Measurements from ENCODE around the gene TUBA4A.

TUBA4A gene

DNA sequence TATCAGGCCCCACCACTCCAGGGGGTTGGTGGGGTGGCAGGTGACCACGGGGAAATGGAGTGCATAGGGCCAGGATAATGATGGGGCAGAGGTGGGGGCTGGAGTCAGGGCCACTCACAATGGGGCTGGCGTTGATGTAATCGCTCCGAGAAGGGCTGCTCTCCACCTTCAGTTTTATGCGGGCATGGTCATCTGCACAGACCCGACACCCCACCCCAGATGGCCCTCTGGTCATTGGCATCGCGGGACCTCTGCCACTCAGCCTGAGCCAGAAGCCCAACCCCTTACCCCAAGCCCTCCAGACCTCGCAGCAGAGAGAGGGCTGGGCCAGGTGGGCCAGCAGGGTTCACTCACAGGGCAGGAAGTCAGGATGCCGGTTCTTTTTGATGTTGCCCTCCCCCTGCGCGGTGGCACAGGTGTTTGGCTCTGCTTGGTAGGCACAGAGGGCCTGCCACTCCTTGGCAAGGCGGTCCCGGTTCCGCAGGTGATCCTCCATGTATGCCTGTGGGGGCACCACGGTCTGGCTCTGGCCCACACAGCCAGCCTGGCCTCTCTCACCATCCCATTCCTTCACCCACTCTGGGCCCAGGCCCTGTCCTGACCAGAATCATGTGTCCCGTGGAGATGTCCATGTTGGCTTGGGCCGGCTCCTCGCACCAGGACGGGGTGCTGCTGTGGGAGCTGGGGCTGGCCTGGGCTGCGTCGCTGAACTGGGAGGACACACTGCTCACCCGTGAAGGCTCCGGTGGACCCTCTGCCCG, 43.1 kb upstream of the TUBA4A start:
- DNase-seq (ENCODE audit: low read depth): no peak
- TF ChIP-seq, protein P1, sequence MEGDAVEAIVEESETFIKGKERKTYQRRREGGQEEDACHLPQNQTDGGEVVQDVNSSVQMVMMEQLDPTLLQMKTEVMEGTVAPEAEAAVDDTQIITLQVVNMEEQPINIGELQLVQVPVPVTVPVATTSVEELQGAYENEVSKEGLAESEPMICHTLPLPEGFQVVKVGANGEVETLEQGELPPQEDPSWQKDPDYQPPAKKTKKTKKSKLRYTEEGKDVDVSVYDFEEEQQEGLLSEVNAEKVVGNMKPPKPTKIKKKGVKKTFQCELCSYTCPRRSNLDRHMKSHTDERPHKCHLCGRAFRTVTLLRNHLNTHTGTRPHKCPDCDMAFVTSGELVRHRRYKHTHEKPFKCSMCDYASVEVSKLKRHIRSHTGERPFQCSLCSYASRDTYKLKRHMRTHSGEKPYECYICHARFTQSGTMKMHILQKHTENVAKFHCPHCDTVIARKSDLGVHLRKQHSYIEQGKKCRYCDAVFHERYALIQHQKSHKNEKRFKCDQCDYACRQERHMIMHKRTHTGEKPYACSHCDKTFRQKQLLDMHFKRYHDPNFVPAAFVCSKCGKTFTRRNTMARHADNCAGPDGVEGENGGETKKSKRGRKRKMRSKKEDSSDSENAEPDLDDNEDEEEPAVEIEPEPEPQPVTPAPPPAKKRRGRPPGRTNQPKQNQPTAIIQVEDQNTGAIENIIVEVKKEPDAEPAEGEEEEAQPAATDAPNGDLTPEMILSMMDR (IDR thresholded peaks at IDR 0.05; ENCODE audit: low read depth, low read length, missing control alignments): no peak
- H3K4me3 ChIP-seq (ENCODE audit: low read depth, low read length): no peak overlapping the region
- in situ Hi-C loops (cut with HindIII; ENCODE audit: low sequenced_read_pairs): no loop called here

DNA sequence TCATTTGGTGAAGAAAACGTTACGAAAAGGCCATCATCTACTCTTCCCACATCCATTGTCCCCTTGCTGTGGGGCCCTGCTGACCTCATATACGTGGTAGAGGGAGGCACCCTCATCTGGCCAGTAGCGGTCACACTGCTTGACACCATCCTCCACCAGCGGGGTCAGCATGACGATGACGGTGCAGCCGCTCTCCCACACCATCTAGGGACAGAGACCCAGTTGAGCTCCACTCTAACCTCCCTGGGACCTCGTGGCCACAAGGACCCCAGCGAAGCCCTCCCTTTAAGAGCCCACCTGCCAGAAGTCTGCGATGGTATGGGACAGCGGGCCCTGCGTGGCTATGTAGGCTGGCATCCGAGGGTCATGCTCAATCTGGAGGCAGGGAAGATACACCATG, 42.4 kb upstream of the TUBA4A start:
- in situ Hi-C loops (cut with HindIII; ENCODE audit: low sequenced_read_pairs): no loop called here
- no peak overlapping the region for H3K4me3 ChIP-seq (ENCODE audit: low read depth, low read length)
- TF ChIP-seq, protein P1 (IDR thresholded peaks at IDR 0.05; ENCODE audit: low read depth, low read length, missing control alignments): no peak
- DNase-seq (ENCODE audit: low read depth): no peak

DNA sequence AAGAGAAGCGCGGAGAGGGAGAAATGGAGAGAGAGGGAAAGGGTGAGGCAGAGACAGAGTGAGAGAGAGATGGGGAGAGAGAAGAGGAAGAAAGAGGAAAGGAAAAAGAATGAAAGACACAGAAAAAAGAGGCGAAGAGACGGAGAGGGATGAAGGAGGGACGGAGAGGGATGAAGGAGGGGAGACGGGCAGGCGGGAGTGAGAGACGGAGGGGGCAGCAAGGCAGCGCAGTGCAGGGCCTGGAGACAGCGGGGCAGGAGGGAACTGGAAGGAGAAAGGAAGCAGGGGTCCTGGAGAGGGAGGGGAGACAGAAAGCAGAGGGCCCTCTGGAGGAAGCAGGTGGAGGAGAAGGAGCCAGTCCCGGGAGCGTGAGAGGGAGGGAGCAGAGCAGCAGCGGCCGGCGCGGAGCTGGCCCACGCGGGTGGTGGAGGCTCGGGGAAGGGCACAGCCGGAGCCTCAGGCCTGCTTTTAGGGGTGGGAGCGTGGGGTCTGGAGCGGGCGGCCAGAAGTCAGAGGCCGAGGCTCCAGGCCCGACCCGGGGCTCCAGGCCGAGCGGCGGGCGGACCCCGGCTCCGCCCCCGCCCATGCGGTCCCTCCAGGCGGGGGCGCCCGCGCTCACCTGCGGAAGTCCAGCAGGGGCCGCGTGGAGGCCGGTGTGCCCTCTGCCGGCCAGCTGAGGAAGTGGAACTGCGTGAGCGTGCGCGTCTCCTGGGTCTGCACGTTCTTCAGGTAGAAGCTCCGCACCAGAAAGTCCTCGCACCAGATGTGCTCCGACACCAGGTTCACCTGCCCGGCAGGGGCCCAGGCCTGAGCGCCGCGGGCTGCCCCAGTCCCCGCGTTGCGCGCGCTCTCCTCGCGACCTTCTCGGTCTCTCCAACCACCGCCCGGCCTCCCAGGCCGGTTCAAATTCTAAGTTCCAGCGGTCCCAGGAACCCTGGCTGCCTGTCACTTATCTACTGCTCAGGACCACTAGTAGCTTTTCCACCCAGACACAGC, 40.9 kb upstream of the TUBA4A start:
- peak; percentile 40 for DNase-seq (ENCODE audit: low read depth)
- in situ Hi-C loops (cut with HindIII; ENCODE audit: low sequenced_read_pairs): no loop called here
- TF ChIP-seq, protein P1 (IDR thresholded peaks at IDR 0.05; ENCODE audit: low read depth, low read length, missing control alignments): peak; percentile 84
- H3K4me3 ChIP-seq (ENCODE audit: low read depth, low read length): peak overlapping the region; percentile 42

DNA sequence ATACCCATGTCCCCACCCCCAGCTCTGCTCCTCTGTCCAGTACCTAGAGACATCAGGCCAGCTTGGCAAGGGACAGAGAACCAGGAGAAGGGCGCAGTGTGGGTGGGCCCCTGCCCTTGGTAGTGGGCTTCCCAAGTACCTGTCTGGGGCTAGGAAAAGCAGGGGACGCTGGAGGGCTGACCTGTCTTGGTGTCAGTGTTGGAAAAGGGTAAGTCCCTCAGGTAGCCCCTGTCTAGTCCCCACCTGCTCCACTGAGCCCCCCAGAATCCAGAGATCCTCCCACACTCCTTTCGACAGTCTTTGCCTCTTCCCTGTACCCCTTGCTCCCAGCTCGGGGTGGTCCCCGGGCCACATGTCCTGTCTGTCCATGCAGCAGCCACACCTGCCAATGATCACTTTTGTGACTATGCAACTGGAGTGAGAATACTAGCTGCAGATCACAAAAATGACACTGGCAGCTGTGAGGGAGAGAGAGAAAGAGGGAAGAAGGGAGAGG, 40.1 kb upstream of the TUBA4A start:
- TF ChIP-seq, protein P1 (IDR thresholded peaks at IDR 0.05; ENCODE audit: low read depth, low read length, missing control alignments): no peak
- DNase-seq (ENCODE audit: low read depth): no peak
- in situ Hi-C loops (cut with HindIII; ENCODE audit: low sequenced_read_pairs): no loop called here
- H3K4me3 ChIP-seq (ENCODE audit: low read depth, low read length): no peak overlapping the region

DNA sequence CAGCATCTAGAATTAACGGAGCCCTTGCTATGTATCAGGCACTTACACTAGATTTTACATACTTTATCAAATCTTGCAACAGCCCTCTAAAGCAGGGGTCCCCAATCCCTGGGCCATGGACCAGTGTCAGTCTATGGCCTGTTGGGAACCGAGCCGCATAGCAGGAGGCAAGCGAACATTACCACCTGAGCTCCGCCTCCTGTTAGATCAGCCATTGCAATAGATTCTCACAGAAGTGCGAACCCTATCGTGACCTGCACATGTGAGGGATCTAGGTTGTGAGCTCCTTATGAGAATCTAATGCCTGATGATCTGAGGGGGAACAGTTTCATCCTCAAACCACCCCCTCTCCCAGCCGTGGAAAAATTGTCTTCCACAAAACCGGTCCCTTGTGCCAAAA, 38.9 kb upstream of the TUBA4A start:
- no peak for DNase-seq (ENCODE audit: low read depth)
- in situ Hi-C loops (cut with HindIII; ENCODE audit: low sequenced_read_pairs): no loop called here
- TF ChIP-seq, protein P1 (IDR thresholded peaks at IDR 0.05; ENCODE audit: low read depth, low read length, missing control alignments): no peak
- no peak overlapping the region for H3K4me3 ChIP-seq (ENCODE audit: low read depth, low read length)

DNA sequence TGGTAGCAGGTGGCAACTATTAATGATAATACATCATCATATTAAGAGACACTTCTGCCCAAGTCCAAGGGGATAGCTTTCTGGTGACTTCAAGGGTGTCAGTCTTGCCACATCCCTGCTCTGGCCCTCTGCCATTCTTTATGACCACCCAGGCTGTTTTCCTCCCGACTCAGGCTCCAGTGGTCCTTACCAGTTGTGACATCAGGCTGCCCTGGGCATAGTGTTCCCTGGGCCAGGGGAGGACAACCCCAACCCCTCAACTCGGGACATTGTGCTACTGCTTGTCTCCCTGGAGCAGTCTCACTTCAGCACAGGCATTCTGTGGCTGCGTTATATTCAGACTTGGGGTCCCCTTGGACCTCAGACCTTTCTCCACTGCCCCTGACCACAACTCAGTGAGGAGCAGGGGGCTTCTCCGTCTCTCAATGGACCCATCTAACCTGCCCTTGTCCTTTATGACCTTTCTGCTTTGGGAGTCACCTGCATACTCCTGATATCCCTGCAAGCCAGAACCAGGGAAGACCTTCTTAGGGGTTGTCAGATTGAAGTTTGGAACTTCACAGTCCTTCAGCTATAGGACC, 38.3 kb upstream of the TUBA4A start:
- TF ChIP-seq, protein P1 (IDR thresholded peaks at IDR 0.05; ENCODE audit: low read depth, low read length, missing control alignments): no peak
- H3K4me3 ChIP-seq (ENCODE audit: low read depth, low read length): no peak overlapping the region
- DNase-seq (ENCODE audit: low read depth): no peak
- in situ Hi-C loops (cut with HindIII; ENCODE audit: low sequenced_read_pairs): no loop called here

All from astrocyte of the cerebellum (primary cell).